HepG2 (cell line): Measurements from ENCODE around the gene ZNF132. TPM values are rescaled to one million over a fixed set of nuclear protein-coding genes. Genes with fewer than 3 reads are reported as not detected.

Experiments
- ATAC-seq: fragments of 200-7000 bp; cut with Tn5 transposase; 3 replicates; pipeline ENCODE4 v1.9.1; 2020; ENCODE audit warnings: mild to moderate bottlenecking, moderate library complexity
- BruUV-seq: library from RNA; stranded (reverse); fragments of 400-500 nt; replicated peaks from 2 replicates; lab custom pipeline; 2021; lab: Mats Ljungman, UMichigan
- CTCF ChIA-PET: fragments of 300-600 bp; formaldehyde crosslinking; extraction: SDS; loops from one replicate; lab custom pipeline; 2021; ENCODE audit warnings: low total read pairs, inconsistent platforms, low intra/inter-chr PET ratio; lab: Yijun Ruan, JAX
- POLR2A ChIA-PET: fragments of 350-600 bp; sonication (Branson Sonifier 250); formaldehyde crosslinking; loops from one replicate; lab custom pipeline; 2020; ENCODE audit warnings: antibody characterized with exemption, inconsistent platforms; lab: Yijun Ruan, JAX
- DNase-seq: peaks from one replicate; pipeline ENCODE4 v3.0.0-alpha.2; 2015; ENCODE audit warnings: low spot score
- FAIRE-seq: peaks from 3 replicates; lab custom pipeline; 2011; peaks lifted over from hg19 to GRCh38; lab: Jason Lieb, UNC
- H2AFZ ChIP-seq: one replicate; pipeline ENCODE4 v1.6.1; 2011; ENCODE audit warnings: low read length, inconsistent platforms
- H3K27ac ChIP-seq: fragments of 300-600 bp; 3 replicates; pipeline ENCODE4 v1.8.0; 2011; ENCODE audit warnings: mixed run types, mild to moderate bottlenecking, mixed read lengths, low read length, inconsistent platforms; ENCODE audit not compliant: insufficient read depth; ENCODE audit errors: extremely low read length
- H3K27me3 ChIP-seq, 2 experiments: fragments of 200-600 bp in 1 of 2; 2 replicates in 1 of 2; 3 replicates in 1 of 2; pipeline versions ENCODE4 v1.6.0 to v1.8.0; 2011; ENCODE audit warnings: low read length in 2 of 2, mild to moderate bottlenecking in 2 of 2, moderate library complexity in 2 of 2, inconsistent platforms in 1 of 2; ENCODE audit not compliant: insufficient read depth in 2 of 2, control insufficient read depth in 1 of 2
- H3K36me3 ChIP-seq, 2 experiments: fragments of 200-600 bp in 1 of 2; replicated peaks in 1 of 2; 2 replicates in 1 of 2; 3 replicates in 1 of 2; pipeline versions ENCODE4 v1.5.1 to v1.8.0; 2011; ENCODE audit warnings: low read length in 2 of 2, inconsistent platforms in 1 of 2; ENCODE audit not compliant: insufficient read depth in 2 of 2, control insufficient read depth in 1 of 2
- H3K4me1 ChIP-seq: 2 replicates; pipeline ENCODE4 v1.5.1; 2012; ENCODE audit warnings: low read length, inconsistent platforms; ENCODE audit not compliant: insufficient read depth
- H3K4me2 ChIP-seq: 2 replicates; pipeline ENCODE4 v1.6.0; 2011; ENCODE audit warnings: low read depth, low read length, inconsistent platforms
- H3K4me3 ChIP-seq, 3 experiments: fragments of 200-600 bp in 1 of 3; sonication (generic), shearing (Covaris generic) in 1 of 3; replicated peaks in 1 of 3; 2 replicates each; pipeline ENCODE4 v1.5.1; 2011 to 2016; ENCODE audit warnings: low read length in 3 of 3, inconsistent platforms in 2 of 3, low read depth in 2 of 3, mild to moderate bottlenecking in 2 of 3, control low read depth in 1 of 3, mixed read lengths in 1 of 3; ENCODE audit not compliant: insufficient read depth in 1 of 3
- H3K79me2 ChIP-seq: one replicate; pipeline ENCODE4 v1.6.1; 2011; ENCODE audit warnings: low read length, inconsistent platforms; ENCODE audit not compliant: insufficient read depth
- H3K9ac ChIP-seq: 2 replicates; pipeline ENCODE4 v1.6.0; 2011; ENCODE audit warnings: mild to moderate bottlenecking, low read depth, low read length, inconsistent platforms; ENCODE audit not compliant: insufficient read depth
- H3K9me3 ChIP-seq: 2 replicates; pipeline ENCODE4 v1.5.1; 2012; ENCODE audit warnings: mild to moderate bottlenecking, low read length
- H4K20me1 ChIP-seq: 2 replicates; pipeline ENCODE4 v1.6.0; 2011; ENCODE audit warnings: inconsistent platforms, mild to moderate bottlenecking, low read length, moderate library complexity; ENCODE audit not compliant: insufficient read depth
- CCAR2 ChIP-seq: fragments of 200-400 bp; formaldehyde crosslinking; optimal IDR thresholded peaks from 2 replicates; pipeline ENCODE3; 2018; ENCODE audit warnings: low read depth, mild to moderate bottlenecking, low read length, moderate library complexity
- CTCF ChIP-seq: sonication (generic); formaldehyde crosslinking; IDR thresholded peaks from 2 replicates; pipeline ENCODE4 v1.5.0; 2020; ENCODE audit warnings: mild to moderate bottlenecking, missing genetic modification reagents, moderate library complexity
- STAG1 ChIP-seq: sonication (generic); formaldehyde crosslinking; IDR thresholded peaks from 2 replicates; pipeline ENCODE4 v1.4.0; 2020; ENCODE audit warnings: missing genetic modification reagents
- ZBTB7A ChIP-seq: sonication (generic); formaldehyde crosslinking; IDR thresholded peaks from 2 replicates; pipeline ENCODE4 v1.8.0; 2022; ENCODE audit warnings: mild to moderate bottlenecking, missing genetic modification reagents
- ZFY ChIP-seq: sonication (generic); formaldehyde crosslinking; IDR thresholded peaks from 2 replicates; pipeline ENCODE4 v1.4.0; 2020; ENCODE audit warnings: missing genetic modification reagents
- WGBS: methylation state at CpG from one replicate; pipeline ENCODE4 v1.1.6; 2017; ENCODE audit warnings: low lambda C conversion rate; 5-methylcytosine and 5-hydroxymethylcytosine counted together
- in situ Hi-C: cut with HindIII; loops from 2 replicates; pipeline ENCODE4 v1.10.0; 2017; ENCODE audit warnings: low pct_unique_long_range_greater_than_20kb; ENCODE audit not compliant: extremely low pct_ligation_motif_present
- intact Hi-C: fragments of 100-400 bp; cut with micrococcal nuclease; formaldehyde crosslinking; loops from one replicate; pipeline ENCODE4 v1.10.0; 2022; ENCODE audit not compliant: unreplicated experiment
- polyA plus RNA-seq, 8 experiments: library from polyadenylated mRNA; depleted of rRNA in 3 of 8; stranded (reverse) in 7 of 8; unstranded in 1 of 8; fragments of >200 nt; fragmentation: Illumina TruSeq in 4 of 8; extraction: Trizol in 4 of 8; gene quantifications; 2 replicates each; pipeline versions ENCODE4 v1.2.1 to v1.2.3, GENCODE V29; 2011 to 2016; ENCODE audit warnings: low read depth in 4 of 8, missing spikeins in 1 of 8, mixed read lengths in 1 of 8; ENCODE audit not compliant: insufficient read depth in 1 of 8
- total RNA-seq, 5 experiments: library from RNA; depleted of rRNA; stranded (reverse); fragments of >200 nt; fragmentation: Illumina TruSeq; extraction: Trizol; gene quantifications; 2 replicates each; pipeline ENCODE4 v1.2.3, GENCODE V29; 2016; ENCODE audit warnings: low read depth in 1 of 5

Gene ZNF132
- total and polyA plus RNA-seq, 2 of the 13 experiments (the other 11 are each of a cell fraction or from before 2014, with no cell fraction given): not detected

- Histone ChIP-seq H3K4me3 (peak overlapping the region; percentile 30 to 86 (median 53); a peak in 5 of 6 replicates), H3K36me3 (peaks cover 4 to 21% of the 10 kb centered on the region in 2 experiments; a peak in 4 of 5 replicates), H4K20me1 (no peaks in the 10 kb centered on the region), H3K4me2 (peak overlapping the region; percentile 78), H2AFZ (no peak overlapping the region)
- WGBS: 40% methylated on average over 5 of the region's 5 CpGs
- POLR2A ChIA-PET: no interaction called here
- intact Hi-C loops (loop anchor here (5.0 kb wide), 2 partner anchors 61 to 141 kb away; partner anchors contain the start of genes ZNF584 and ZSCAN22), in situ Hi-C loops (no loop called here)
- ATAC-seq (peak; percentile 10; the same call in 2 of the 3 replicates), FAIRE-seq (peak; percentile 40), DNase-seq (no peak)
- CTCF ChIA-PET: no interaction called here
- TF ChIP-seq ZBTB7A (CRISPR knock-in tag) (no peak), ZFY (peak; percentile 17; the same call in 1 of the 2 replicates), CCAR2 (no peak), CTCF (CRISPR knock-in tag) (peak; percentile 33; the same call in 1 of the 2 replicates), STAG1 (CRISPR knock-in tag) (peak; percentile 38)
- TF ChIP-seq, all 625 proteins: peak for 3
- peak overlapping the region; percentile 57; the same call in 1 of the 2 replicates for H3K9ac ChIP-seq
- peaks cover 6% of the 10 kb centered on the region for H3K79me2 ChIP-seq
- H3K27ac ChIP-seq: no peak overlapping the region
- H3K27me3 ChIP-seq: no peaks in the 10 kb centered on the region
- no TSS peak for BruUV-seq
- H3K9me3 ChIP-seq: no peaks in the 10 kb centered on the region
- peaks cover 24% of the 10 kb centered on the region for H3K4me1 ChIP-seq
These were observed 28.4 kb upstream of the ZNF132 start for GRCh38 chr19:58468216-58468839.
